Fibroblast of the aortic adventitia (primary cell): ENCODE results near the gene FAIM2. TPM values are rescaled to one million over a fixed set of nuclear protein-coding genes. Genes with fewer than 3 reads are reported as not detected.

Experiments
- DNase-seq: peaks from one replicate; pipeline ENCODE4 v3.0.0-alpha.2; 2010; ENCODE audit warnings: low read depth
- H3K4me3 ChIP-seq: 2 replicates; pipeline ENCODE4 v1.5.1; 2011; ENCODE audit warnings: low read depth, mild to moderate bottlenecking, control low read depth, low read length, moderate library complexity
- total RNA-seq: library from RNA; depleted of rRNA; stranded (reverse); fragments of >200 nt; gene quantifications from 2 replicates; pipeline ENCODE4 v1.2.3, GENCODE V29; 2012; ENCODE audit warnings: low replicate concordance
- TF ChIP-seq, protein P1 (sequence below): IDR thresholded peaks from 2 replicates; pipeline ENCODE4 v1.5.1; 2011; ENCODE audit warnings: mild to moderate bottlenecking, low read length, control low read depth, inconsistent platforms; ENCODE audit not compliant: insufficient read depth

FAIM2 gene
- total RNA-seq, 1 donor, result 12.9 TPM

DNA sequence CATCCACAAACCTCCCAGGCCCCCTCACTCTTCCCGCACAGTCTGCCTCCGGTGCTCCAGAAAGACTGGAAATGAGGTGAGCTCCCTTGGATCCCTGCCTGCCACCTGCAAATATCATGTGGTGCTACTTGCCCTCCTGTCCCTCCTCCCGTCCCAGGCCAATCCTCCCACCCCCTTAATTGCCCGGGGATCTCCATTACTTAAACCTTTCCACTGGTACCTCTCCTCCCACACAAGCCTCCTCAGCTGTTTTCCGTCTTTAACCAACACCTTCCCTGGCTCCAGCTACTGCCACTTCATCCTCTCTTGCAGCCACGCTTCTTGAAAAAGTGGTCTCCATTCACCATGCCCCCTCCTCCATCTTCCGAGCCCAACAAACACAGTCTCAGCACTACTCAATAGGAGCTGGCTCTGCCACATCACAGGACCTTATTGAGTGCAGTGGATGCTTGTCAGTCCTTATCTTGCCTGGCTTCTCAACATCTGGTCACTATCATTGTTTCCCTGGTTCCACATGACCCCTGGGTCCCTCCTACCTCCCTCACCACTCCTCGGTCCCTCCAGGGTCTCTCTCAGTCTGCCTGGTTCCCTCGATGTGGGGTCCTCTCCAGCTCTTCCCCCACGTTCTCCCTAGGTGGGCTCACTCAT lies 11.5 kb downstream of the FAIM2 start:
- TF ChIP-seq, protein P1, sequence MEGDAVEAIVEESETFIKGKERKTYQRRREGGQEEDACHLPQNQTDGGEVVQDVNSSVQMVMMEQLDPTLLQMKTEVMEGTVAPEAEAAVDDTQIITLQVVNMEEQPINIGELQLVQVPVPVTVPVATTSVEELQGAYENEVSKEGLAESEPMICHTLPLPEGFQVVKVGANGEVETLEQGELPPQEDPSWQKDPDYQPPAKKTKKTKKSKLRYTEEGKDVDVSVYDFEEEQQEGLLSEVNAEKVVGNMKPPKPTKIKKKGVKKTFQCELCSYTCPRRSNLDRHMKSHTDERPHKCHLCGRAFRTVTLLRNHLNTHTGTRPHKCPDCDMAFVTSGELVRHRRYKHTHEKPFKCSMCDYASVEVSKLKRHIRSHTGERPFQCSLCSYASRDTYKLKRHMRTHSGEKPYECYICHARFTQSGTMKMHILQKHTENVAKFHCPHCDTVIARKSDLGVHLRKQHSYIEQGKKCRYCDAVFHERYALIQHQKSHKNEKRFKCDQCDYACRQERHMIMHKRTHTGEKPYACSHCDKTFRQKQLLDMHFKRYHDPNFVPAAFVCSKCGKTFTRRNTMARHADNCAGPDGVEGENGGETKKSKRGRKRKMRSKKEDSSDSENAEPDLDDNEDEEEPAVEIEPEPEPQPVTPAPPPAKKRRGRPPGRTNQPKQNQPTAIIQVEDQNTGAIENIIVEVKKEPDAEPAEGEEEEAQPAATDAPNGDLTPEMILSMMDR, result no peak
- no peak for DNase-seq

DNA sequence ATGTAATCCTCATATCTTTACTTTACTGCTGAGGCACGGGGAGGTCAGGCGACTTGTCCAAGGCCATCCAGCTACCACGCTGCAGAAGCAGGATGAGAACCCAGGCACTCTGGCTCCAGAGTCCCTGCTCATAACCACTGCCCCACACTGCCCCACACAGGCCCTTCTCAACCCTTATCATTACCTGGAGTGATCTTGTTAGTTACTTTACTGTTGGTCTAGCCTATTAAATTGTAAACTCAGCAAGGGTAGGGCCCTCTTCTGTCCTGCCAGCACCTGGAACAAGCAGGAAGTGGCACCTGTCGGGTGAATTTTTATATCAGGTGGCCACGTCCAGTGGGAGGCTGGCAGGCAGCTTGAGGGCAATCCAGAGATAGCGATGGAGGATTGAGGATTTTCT lies 12.2 kb downstream of the FAIM2 start:
- TF ChIP-seq, protein P1, result no peak
- no peak overlapping the region for H3K4me3 ChIP-seq
- DNase-seq, result no peak

More for the DNA sequence above, 11.5 kb downstream of the FAIM2 start:
- H3K4me3 ChIP-seq, result no peak overlapping the region

DNA sequence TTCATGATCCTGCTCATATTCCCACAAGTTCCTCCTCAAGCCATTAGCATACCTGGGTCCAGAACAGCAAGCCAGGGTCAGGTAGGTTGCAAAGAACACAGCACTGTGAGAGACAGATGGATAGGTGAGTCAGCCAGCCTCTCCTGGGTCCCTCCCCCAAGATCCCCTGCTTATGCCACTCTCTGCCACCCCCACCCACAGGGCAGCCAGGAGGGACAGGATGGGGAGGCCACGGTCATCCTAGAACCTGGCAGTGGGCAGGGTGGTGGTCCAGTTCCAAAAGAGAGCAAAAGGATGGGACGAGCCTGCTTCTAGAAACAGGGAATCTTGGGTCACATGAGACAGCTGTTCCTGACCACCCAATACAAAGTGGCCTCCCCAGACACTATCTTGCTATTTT lies 12.7 kb downstream of the FAIM2 start:
- no peak for DNase-seq
- TF ChIP-seq, protein P1, result no peak
- no peak overlapping the region for H3K4me3 ChIP-seq

DNA sequence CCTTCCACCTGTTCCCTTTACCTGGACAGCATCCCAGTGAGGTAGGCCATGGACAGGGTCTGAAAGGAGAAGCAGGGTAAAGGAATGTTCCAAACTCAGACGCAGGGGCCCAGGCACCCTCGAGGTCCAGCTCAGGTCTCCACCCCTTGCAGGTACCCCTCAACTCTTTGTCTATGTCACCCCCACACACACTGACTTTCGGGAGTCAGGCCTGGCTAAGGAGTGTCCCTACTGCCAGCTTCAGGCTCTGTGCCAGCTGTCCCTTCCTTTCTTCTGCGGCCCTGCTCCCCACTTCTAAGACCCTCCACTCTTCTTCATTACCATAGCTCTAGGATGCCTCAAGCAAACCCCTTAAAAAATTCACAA lies 13.6 kb downstream of the FAIM2 start:
- no peak for DNase-seq
- no peak overlapping the region for H3K4me3 ChIP-seq
- TF ChIP-seq, protein P1, result no peak

DNA sequence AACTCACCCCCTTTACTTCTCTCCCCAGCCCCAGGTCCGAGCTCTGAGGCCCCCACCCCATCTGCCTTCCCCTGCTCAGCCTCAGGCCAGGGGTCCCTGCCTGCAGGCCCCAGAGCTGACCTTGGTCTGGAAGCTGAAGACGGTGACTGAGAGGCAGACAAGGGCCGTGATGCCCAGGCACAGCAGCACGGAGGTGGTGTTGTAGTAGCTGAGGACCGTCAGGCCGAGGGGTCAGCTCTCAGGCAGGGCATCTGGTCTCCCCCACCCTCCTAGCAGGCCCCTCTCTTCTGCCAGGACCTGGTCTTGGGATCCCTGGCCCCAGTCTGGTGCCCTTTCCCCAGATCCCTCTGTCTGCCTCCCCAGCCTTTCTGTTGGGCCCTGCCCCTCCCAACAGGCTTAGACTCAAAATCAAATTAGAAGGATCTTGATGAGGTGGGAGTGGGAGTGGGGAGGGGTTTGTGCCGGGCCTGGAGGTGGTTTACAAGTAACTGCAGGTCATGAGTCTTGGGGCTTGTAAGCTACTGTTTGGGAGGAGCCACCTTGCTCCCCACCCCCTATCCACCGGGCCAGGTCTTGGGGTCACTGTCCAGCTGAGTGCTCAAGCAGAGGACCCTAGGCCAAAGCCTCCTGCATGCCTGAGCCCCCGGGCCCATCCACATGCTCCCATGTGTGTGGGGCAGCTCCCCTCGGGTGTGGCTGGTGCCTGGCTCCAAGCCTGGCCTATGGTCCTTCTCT lies 14.2 kb downstream of the FAIM2 start:
- H3K4me3 ChIP-seq, result no peak overlapping the region
- TF ChIP-seq, protein P1, result no peak
- no peak for DNase-seq

DNA sequence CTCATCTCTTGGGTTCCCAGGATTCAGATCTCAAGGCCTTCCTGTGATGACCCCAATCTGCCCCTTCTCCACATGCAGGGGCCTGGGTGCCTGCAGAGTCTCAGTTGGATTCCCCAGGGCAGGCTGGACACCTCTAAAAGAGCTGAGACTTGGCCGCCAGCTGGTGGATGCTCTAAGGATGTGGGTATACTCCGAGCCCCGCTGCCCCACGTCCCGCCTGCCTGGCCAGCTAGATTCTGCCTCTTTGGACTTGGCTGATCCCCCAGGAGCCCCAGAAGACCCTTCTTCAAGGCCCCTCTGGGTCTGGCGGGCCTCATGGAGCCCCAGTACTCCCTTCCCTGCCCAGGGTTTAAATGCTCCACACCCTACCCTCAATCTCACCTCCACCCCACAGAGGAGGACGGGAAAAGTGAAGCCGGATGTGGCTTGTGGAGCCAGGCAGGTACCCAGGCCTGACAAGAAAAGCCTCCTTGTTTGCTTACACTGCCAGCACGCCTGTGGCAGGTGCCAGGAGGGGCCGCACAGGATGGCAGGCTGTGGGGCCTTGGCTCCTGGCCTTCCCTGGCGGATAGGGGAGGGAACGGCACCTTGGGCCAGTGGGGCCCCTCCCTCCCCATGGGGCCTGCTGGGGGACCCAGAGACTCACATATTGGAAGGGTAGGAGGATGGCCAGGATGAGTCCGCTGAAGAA lies 15.1 kb downstream of the FAIM2 start:
- DNase-seq, result no peak
- TF ChIP-seq, protein P1, result no peak
- no peak overlapping the region for H3K4me3 ChIP-seq
